ENCODE data around the gene RPS6KB2. TPM values are rescaled to one million over a fixed set of nuclear protein-coding genes. Genes with fewer than 3 reads are reported as not detected.

RPS6KB2 gene
- total and polyA plus RNA-seq, 2 of the 4 experiments (the other 2 are of a cell fraction): 50.7 to 58.4 TPM

- CTCF ChIA-PET: no interaction called here
- peak overlapping the region; percentile 14 for H2AFZ ChIP-seq (replicated peaks; ENCODE audit: low read length, poor library complexity)
- in situ Hi-C loops (cut with MboI; ENCODE audit: low sequenced_read_pairs) (no loop called here), dilution Hi-C loops (cut with HindIII; ENCODE audit: low sequenced_read_pairs, unreplicated experiment) (no loop called here), intact Hi-C loops (cut with micrococcal nuclease) (no loop called here)
- H3K27ac ChIP-seq (ENCODE audit: insufficient read depth, low read length): no peak overlapping the region
- H4K20me1 ChIP-seq (ENCODE audit: insufficient read depth, low read length): peaks cover 28% of the 10 kb centered on the region
- H2BK20ac ChIP-seq (ENCODE audit: low read depth, low read length): no peak overlapping the region
- H3K36me3 ChIP-seq (ENCODE audit: control insufficient read depth, insufficient read depth, low read length): peaks cover 43% of the 10 kb centered on the region
- no peak overlapping the region for H3K56ac ChIP-seq (ENCODE audit: extremely low read depth, insufficient read depth, low read length)
- no peak overlapping the region for H2BK15ac ChIP-seq (ENCODE audit: low read depth, low read length)
- H3K4me1 ChIP-seq (ENCODE audit: control insufficient read depth, insufficient read depth, low read length): peaks cover 12% of the 10 kb centered on the region
- H3K4me2 ChIP-seq (ENCODE audit: low read depth, low read length): no peak overlapping the region
- no peak overlapping the region for H4K5ac ChIP-seq (ENCODE audit: low read depth, low read length)
- no peak overlapping the region for H4K8ac ChIP-seq (ENCODE audit: low read depth in 2 of 2, low read length in 2 of 2)
- no peak overlapping the region for H2AK9ac ChIP-seq (replicated peaks; ENCODE audit: low read depth, low read length, poor library complexity)
- BruUV-seq (replicated peaks): no TSS peak
- no peak overlapping the region for H3K9ac ChIP-seq (ENCODE audit: low read depth, low read length)
- no peak overlapping the region for H3K14ac ChIP-seq (replicated peaks; ENCODE audit: low read depth, low read length)
- H2BK5ac ChIP-seq (ENCODE audit: low read depth, low read length, poor library complexity, severe bottlenecking): no peak overlapping the region
- H3K18ac ChIP-seq (ENCODE audit: low read depth, low read length): no peak overlapping the region
- H3K9me1 ChIP-seq (ENCODE audit: insufficient read depth, low read length): no peaks in the 10 kb centered on the region
- peaks cover 22 to 48% of the 10 kb centered on the region in 2 experiments; a peak in 3 of 4 replicates for H3K79me1 ChIP-seq (ENCODE audit: low read depth in 1 of 2, low read length in 2 of 2)
- DNase-seq (no peak), ATAC-seq (ENCODE audit: low read depth) (no peak)
- H3K4me3 ChIP-seq (ENCODE audit: insufficient read depth, low read depth, low read length): no peak overlapping the region
- WGBS, 2 experiments (ENCODE audit: extremely low coverage in 2 of 2, insufficient read length in 1 of 2): 98% methylated on average over 8 of the region's 19 CpGs; no CpG with 5 or more reads in 1 of the 2 experiments
- POLR2A ChIA-PET (ENCODE audit: unreplicated experiment): interaction anchor here (0.8 kb wide), 1 partner anchor 26 kb away, joined by 3 read pairs; no protein-coding TSS in a partner anchor
- TF ChIP-seq NFE2L2 (IDR thresholded peaks at IDR 0.05; ENCODE audit: low read depth, low read length) (no peak), BHLHE40 (IDR thresholded peaks at IDR 0.05; ENCODE audit: low read depth, low read length) (no peak), RCOR1 (IDR thresholded peaks at IDR 0.05; ENCODE audit: insufficient replicate concordance, low read length) (no peak), MAFK (IDR thresholded peaks at IDR 0.05; ENCODE audit: low read depth, low read length) (peak; percentile 67), RAD21 (IDR thresholded peaks at IDR 0.05; ENCODE audit: low read length) (no peak)
- no peaks in the 10 kb centered on the region for H3K27me3 ChIP-seq (ENCODE audit: control insufficient read depth, insufficient read depth, low read length)
- no peak overlapping the region for H4K91ac ChIP-seq (ENCODE audit: insufficient read depth, low read depth, low read length)
- H3K9me3 ChIP-seq (ENCODE audit: control insufficient read depth, insufficient read depth, low read length): no peaks in the 10 kb centered on the region
- no peak overlapping the region for H3K4ac ChIP-seq (ENCODE audit: low read depth, low read length)
- H2BK120ac ChIP-seq (ENCODE audit: low read depth, low read length): no peak overlapping the region
- H3K23ac ChIP-seq (ENCODE audit: low read depth, low read length): no peak overlapping the region
- no peak overlapping the region for H2AK5ac ChIP-seq (ENCODE audit: low read depth, low read length)
These were observed 32.6 kb upstream of the RPS6KB2 start for GRCh38 chr11:67395555-67396258.
